ENCODE measurements around the gene SYCP2L. TPM values are rescaled to one million over a fixed set of nuclear protein-coding genes. Genes with fewer than 3 reads are reported as not detected.

The SYCP2L gene
- total RNA-seq, 4 donors from 2014 or later, result 0.07 to 0.82 (median 0.29) TPM; not detected in 1

GRCh38 chr6:11013721-11014070 is 126.8 kb downstream of the SYCP2L start:
- no peak overlapping the region for H3K4me3 ChIP-seq
- no peak overlapping the region for H3K27ac ChIP-seq
- H3K27me3 ChIP-seq, result peaks cover 0 to 3% (median 0%) of the 10 kb centered on the region in 3 donors
- no peaks in the 10 kb centered on the region for H3K36me3 ChIP-seq
- in situ Hi-C loops (cut with MboI; ENCODE audit: low sequenced_read_pairs in 4 of 4), result no loop called here
- intact Hi-C loops (cut with DNase I; ENCODE audit: low total_unique reads), result no loop called here
- TF ChIP-seq POLR2A (IDR thresholded peaks at IDR 0.05), result no peak
- TF ChIP-seq, protein P1, sequence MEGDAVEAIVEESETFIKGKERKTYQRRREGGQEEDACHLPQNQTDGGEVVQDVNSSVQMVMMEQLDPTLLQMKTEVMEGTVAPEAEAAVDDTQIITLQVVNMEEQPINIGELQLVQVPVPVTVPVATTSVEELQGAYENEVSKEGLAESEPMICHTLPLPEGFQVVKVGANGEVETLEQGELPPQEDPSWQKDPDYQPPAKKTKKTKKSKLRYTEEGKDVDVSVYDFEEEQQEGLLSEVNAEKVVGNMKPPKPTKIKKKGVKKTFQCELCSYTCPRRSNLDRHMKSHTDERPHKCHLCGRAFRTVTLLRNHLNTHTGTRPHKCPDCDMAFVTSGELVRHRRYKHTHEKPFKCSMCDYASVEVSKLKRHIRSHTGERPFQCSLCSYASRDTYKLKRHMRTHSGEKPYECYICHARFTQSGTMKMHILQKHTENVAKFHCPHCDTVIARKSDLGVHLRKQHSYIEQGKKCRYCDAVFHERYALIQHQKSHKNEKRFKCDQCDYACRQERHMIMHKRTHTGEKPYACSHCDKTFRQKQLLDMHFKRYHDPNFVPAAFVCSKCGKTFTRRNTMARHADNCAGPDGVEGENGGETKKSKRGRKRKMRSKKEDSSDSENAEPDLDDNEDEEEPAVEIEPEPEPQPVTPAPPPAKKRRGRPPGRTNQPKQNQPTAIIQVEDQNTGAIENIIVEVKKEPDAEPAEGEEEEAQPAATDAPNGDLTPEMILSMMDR (IDR thresholded peaks at IDR 0.05 in 4 of 5, conservative IDR thresholded peaks at IDR 0.05 in 1 of 5), result no peak
- ATAC-seq, result no peak
- H3K9me3 ChIP-seq, result no peaks in the 10 kb centered on the region
- H3K4me1 ChIP-seq, result no peaks in the 10 kb centered on the region
- DNase-seq, result no peak

DNA sequence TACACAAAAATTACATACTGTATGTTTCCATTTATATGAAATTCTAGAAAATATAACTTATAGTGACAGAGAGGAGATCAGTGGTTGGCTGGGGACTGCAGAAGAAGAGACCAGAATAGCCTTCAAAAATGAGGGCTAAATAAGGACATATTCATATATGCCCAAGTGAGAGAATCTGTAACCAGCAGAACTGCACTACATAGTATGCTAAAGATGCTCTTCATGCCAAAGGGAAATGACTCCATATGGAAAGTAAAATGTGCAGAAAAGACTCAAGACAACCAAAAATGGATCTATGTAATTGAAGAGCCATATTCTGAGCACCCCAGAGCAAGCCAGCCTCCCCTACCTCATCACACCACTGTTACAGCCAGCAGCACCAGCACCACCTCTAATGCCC is 128.2 kb downstream of the SYCP2L start:
- H3K4me3 ChIP-seq, result no peak overlapping the region
- ATAC-seq, result no peak
- H3K27ac ChIP-seq, result no peak overlapping the region
- no peaks in the 10 kb centered on the region for H3K9me3 ChIP-seq
- TF ChIP-seq POLR2A (IDR thresholded peaks at IDR 0.05), result no peak
- TF ChIP-seq, protein P1 (IDR thresholded peaks at IDR 0.05 in 4 of 5, conservative IDR thresholded peaks at IDR 0.05 in 1 of 5), result no peak
- peaks cover 0 to 3% (median 0%) of the 10 kb centered on the region in 3 donors for H3K27me3 ChIP-seq
- in situ Hi-C loops (cut with MboI; ENCODE audit: low sequenced_read_pairs in 4 of 4), result no loop called here
- DNase-seq, result no peak
- H3K4me1 ChIP-seq, result no peaks in the 10 kb centered on the region
- H3K36me3 ChIP-seq, result no peaks in the 10 kb centered on the region
- intact Hi-C loops (cut with DNase I; ENCODE audit: low total_unique reads), result no loop called here

DNA sequence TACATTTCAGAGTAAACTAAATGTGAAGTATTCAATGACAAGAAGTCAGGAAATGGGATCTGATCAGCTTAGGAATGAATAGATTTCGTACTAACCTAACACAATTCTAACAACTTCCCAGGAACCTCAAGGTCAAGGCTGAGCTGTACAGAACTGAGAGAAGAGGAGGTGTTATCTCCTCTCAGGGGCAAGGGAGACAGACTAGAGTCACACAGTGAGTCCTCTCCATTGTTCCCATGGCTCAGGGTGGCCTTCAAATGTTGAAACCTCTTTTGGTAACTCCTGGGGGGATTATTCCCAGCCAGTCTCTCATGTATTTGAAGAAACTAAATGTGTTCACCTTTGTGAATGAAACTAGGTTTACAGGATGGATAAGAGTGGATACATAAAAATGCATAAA is 129.6 kb downstream of the SYCP2L start:
- DNase-seq (no peak), ATAC-seq (no peak)
- in situ Hi-C loops (cut with MboI; ENCODE audit: low sequenced_read_pairs in 4 of 4), result no loop called here
- H3K4me3 ChIP-seq, result no peak overlapping the region
- H3K27me3 ChIP-seq, result peaks cover 0 to 3% (median 0%) of the 10 kb centered on the region in 3 donors
- intact Hi-C loops (cut with DNase I; ENCODE audit: low total_unique reads), result no loop called here
- H3K4me1 ChIP-seq, result peaks cover 4 to 8% of the 10 kb centered on the region in 2 donors
- H3K36me3 ChIP-seq, result no peaks in the 10 kb centered on the region
- TF ChIP-seq POLR2A (IDR thresholded peaks at IDR 0.05), result no peak
- TF ChIP-seq, protein P1 (IDR thresholded peaks at IDR 0.05 in 4 of 5, conservative IDR thresholded peaks at IDR 0.05 in 1 of 5), result no peak
- no peaks in the 10 kb centered on the region for H3K9me3 ChIP-seq
- no peak overlapping the region for H3K27ac ChIP-seq

- no peak for TF ChIP-seq POLR2A (IDR thresholded peaks at IDR 0.05)
- TF ChIP-seq, protein P1 (IDR thresholded peaks at IDR 0.05 in 4 of 5, conservative IDR thresholded peaks at IDR 0.05 in 1 of 5), result no peak
- H3K36me3 ChIP-seq, result no peaks in the 10 kb centered on the region
Observed at GRCh38 chr6:11017090-11017489, 130.2 kb downstream of the SYCP2L start.

DNA sequence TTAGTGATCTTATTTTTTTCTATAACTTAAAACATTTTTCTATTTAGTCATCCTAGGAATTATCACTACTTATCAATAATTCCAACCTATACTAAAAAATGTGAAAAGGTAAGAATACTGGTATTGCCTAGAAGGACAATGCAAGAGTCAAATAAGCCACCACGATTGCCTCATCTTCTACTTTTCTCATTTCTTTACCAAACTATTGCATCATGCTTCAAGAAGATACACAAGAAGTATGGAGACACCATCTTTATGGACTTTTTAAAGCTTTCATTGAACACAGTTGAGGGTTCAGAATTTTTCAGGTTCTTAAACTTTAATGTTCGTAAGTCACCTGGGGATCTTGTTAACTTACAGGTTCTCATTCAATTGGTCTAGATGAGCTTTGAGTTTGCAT is 131.4 kb downstream of the SYCP2L start:
- peaks cover 4 to 11% of the 10 kb centered on the region in 2 donors for H3K4me1 ChIP-seq
- H3K4me3 ChIP-seq, result no peak overlapping the region
- intact Hi-C loops (cut with DNase I; ENCODE audit: low total_unique reads) (no loop called here), in situ Hi-C loops (cut with MboI; ENCODE audit: low sequenced_read_pairs in 4 of 4) (no loop called here)
- DNase-seq (no peak), ATAC-seq (no peak)
- H3K27me3 ChIP-seq, result no peaks in the 10 kb centered on the region
- no peaks in the 10 kb centered on the region for H3K9me3 ChIP-seq
- no peak for TF ChIP-seq POLR2A (IDR thresholded peaks at IDR 0.05)
- TF ChIP-seq, protein P1 (IDR thresholded peaks at IDR 0.05 in 4 of 5, conservative IDR thresholded peaks at IDR 0.05 in 1 of 5), result no peak
- no peak overlapping the region for H3K27ac ChIP-seq
- H3K36me3 ChIP-seq, result no peaks in the 10 kb centered on the region

More at GRCh38 chr6:11017090-11017489, 130.2 kb downstream of the SYCP2L start:
- Histone ChIP-seq H3K27me3 (no peaks in the 10 kb centered on the region), H3K4me3 (no peak overlapping the region), H3K4me1 (peaks cover 4 to 11% of the 10 kb centered on the region in 2 donors), H3K9me3 (no peaks in the 10 kb centered on the region), H3K27ac (no peak overlapping the region)
- ATAC-seq, result no peak
- intact Hi-C loops (cut with DNase I; ENCODE audit: low total_unique reads), result no loop called here
- in situ Hi-C loops (cut with MboI; ENCODE audit: low sequenced_read_pairs in 4 of 4), result no loop called here
- no peak for DNase-seq
